Fibroblast of mammary gland (primary cell): ENCODE data around the gene RFX6.
A peak's percentile ranks its signal among the peaks of the same experiment; 100 is the strongest.

Source experiments
- DNase-seq: peaks from one replicate; pipeline ENCODE4 v3.0.0-alpha.2; 2010; ENCODE audit warnings: low read depth
- H3K4me3 ChIP-seq: 2 replicates; pipeline ENCODE4 v1.5.1; 2011; ENCODE audit warnings: low read depth, mild to moderate bottlenecking, low read length, moderate library complexity; ENCODE audit not compliant: control insufficient read depth
- TF ChIP-seq, protein P1 (sequence below): conservative IDR thresholded peaks from 2 replicates; pipeline ENCODE4 v1.5.1; 2011; ENCODE audit warnings: low read depth, low read length, inconsistent platforms; ENCODE audit not compliant: control insufficient read depth, insufficient read depth

Gene RFX6

DNA sequence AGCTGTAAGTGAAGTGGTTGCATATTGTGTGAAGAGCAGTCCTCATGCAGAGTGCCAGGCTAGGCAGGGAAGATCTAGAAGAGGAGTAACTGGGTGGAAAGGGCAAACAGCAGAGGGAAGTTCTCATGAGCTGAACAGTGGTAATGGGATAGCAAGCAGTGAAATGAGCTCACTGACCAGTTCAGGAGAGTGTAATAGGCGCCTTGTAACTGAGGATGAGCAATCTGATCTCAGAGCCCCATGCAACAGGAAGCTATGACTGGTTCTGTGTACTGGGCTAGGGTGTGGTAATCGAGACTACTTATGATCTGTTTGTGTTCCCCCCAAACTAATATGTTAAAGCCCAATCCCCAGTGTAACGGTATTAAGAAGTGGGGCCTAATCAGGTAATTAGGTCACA, 98.6 kb downstream of the RFX6 start:
- TF ChIP-seq, protein P1, sequence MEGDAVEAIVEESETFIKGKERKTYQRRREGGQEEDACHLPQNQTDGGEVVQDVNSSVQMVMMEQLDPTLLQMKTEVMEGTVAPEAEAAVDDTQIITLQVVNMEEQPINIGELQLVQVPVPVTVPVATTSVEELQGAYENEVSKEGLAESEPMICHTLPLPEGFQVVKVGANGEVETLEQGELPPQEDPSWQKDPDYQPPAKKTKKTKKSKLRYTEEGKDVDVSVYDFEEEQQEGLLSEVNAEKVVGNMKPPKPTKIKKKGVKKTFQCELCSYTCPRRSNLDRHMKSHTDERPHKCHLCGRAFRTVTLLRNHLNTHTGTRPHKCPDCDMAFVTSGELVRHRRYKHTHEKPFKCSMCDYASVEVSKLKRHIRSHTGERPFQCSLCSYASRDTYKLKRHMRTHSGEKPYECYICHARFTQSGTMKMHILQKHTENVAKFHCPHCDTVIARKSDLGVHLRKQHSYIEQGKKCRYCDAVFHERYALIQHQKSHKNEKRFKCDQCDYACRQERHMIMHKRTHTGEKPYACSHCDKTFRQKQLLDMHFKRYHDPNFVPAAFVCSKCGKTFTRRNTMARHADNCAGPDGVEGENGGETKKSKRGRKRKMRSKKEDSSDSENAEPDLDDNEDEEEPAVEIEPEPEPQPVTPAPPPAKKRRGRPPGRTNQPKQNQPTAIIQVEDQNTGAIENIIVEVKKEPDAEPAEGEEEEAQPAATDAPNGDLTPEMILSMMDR, result no peak
- H3K4me3 ChIP-seq, result no peak overlapping the region
- peak; percentile 60 for DNase-seq

DNA sequence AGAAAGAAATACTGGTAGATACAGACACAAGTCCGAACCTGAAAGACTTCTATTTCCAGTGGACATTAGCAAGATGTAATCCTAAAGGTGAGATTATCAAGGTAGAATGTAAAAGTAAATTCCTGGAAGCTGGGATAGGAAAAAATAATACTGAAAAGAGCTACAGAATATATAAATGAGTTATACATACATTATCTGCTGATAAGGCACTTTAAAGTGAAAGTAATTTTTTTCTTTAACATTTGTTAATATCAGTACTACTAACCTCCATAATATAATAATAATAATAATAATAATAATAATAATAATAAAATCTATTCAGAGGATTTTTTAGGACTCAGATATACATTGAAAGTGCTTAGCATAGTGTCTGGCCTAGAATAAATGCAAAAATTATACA, 102.5 kb downstream of the RFX6 start:
- TF ChIP-seq, protein P1, result no peak
- no peak for DNase-seq

More for the DNA sequence above, 102.5 kb downstream of the RFX6 start:
- no peak overlapping the region for H3K4me3 ChIP-seq
